Large intestine (tissue), 3 donors: ENCODE data around the gene TMTC1. TPM values are rescaled to one million over a fixed set of nuclear protein-coding genes. Genes with fewer than 3 reads are reported as not detected.

Experiments
- DNase-seq, 2 donors: peaks; one replicate each; pipeline versions ENCODE4 v3.0.0 to v3.0.0-alpha.2; 2013
- H3K27ac ChIP-seq: one replicate; pipeline ENCODE4 v1.5.1; 2013; ENCODE audit warnings: low read length
- H3K27me3 ChIP-seq: 2 replicates; pipeline ENCODE4 v1.6.1; 2013; ENCODE audit warnings: low read length; ENCODE audit not compliant: control insufficient read depth, insufficient read depth
- H3K36me3 ChIP-seq: 2 replicates; pipeline ENCODE4 v1.6.1; 2013; ENCODE audit warnings: low read length; ENCODE audit not compliant: control insufficient read depth, insufficient read depth
- H3K4me1 ChIP-seq: one replicate; pipeline ENCODE4 v1.6.1; 2013; ENCODE audit warnings: low read length; ENCODE audit not compliant: control insufficient read depth, insufficient read depth
- H3K4me3 ChIP-seq: one replicate; pipeline ENCODE4 v1.5.1; 2013; ENCODE audit warnings: low read length
- H3K9me3 ChIP-seq: one replicate; pipeline ENCODE4 v1.6.1; 2013; ENCODE audit warnings: mild to moderate bottlenecking, low read depth, low read length, moderate library complexity; ENCODE audit not compliant: control insufficient read depth
- WGBS: methylation state at CpG from one replicate; pipeline ENCODE4 v1.1.5; 2013; ENCODE audit warnings: low lambda C conversion rate; ENCODE audit not compliant: insufficient coverage; 5-methylcytosine and 5-hydroxymethylcytosine counted together
- polyA plus RNA-seq: library from polyadenylated mRNA; unstranded; fragments of 120-200 nt; gene quantifications from one replicate; pipeline ENCODE4 v1.2.1, GENCODE V29; 2013

TMTC1 gene
- polyA plus RNA-seq, 1 donor, result 4.0 TPM

- no peak overlapping the region for H3K27ac ChIP-seq
- H3K4me1 ChIP-seq, result no peaks in the 10 kb centered on the region
- no peak for DNase-seq
Observed at GRCh38 chr12:29695026-29695425, 88.7 kb downstream of the TMTC1 start.

DNA sequence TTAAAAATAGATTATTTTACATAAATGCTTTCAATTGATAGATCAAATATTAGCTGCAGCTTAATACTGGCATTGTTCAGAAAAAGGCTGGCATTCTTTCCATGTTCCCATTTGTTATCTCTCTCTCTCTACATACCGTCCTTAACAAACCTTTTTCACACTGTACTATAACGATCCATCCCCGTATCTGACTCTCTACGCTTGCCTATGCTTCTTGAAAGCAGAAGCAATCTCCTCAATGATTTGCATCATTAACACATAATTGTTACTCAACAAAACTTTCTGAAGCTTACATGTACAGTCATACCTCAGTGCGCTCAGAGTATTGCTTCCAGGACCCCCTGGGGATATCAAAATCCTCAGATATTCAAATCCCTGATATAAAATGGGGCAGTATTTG, 89.7 kb downstream of the TMTC1 start:
- no peaks in the 10 kb centered on the region for H3K9me3 ChIP-seq
- 73% methylated on average over 5 of the region's 5 CpGs for WGBS
- no peak overlapping the region for H3K4me3 ChIP-seq

More at GRCh38 chr12:29695026-29695425, 88.7 kb downstream of the TMTC1 start:
- Histone ChIP-seq H3K9me3 (no peaks in the 10 kb centered on the region), H3K27me3 (no peaks in the 10 kb centered on the region), H3K4me3 (no peak overlapping the region), H3K36me3 (no peaks in the 10 kb centered on the region)
- WGBS, result no CpG with 5 or more reads among the region's 2 CpGs

GRCh38 chr12:29692237-29692636, 91.5 kb downstream of the TMTC1 start:
- WGBS, result no CpG with 5 or more reads among the region's 3 CpGs
- DNase-seq, result no peak
- no peaks in the 10 kb centered on the region for H3K4me1 ChIP-seq
- H3K27ac ChIP-seq, result no peak overlapping the region
- no peaks in the 10 kb centered on the region for H3K36me3 ChIP-seq
- H3K27me3 ChIP-seq, result no peaks in the 10 kb centered on the region
- no peak overlapping the region for H3K4me3 ChIP-seq
- no peaks in the 10 kb centered on the region for H3K9me3 ChIP-seq

More for the DNA sequence above, 89.7 kb downstream of the TMTC1 start:
- H3K27ac ChIP-seq, result no peak overlapping the region
- H3K36me3 ChIP-seq, result no peaks in the 10 kb centered on the region
- DNase-seq, result no peak
- H3K27me3 ChIP-seq, result no peaks in the 10 kb centered on the region
- H3K4me1 ChIP-seq, result no peaks in the 10 kb centered on the region

GRCh38 chr12:29691161-29691854, 92.4 kb downstream of the TMTC1 start:
- no peaks in the 10 kb centered on the region for H3K27me3 ChIP-seq
- H3K4me3 ChIP-seq, result no peak overlapping the region
- H3K27ac ChIP-seq, result no peak overlapping the region
- H3K4me1 ChIP-seq, result no peaks in the 10 kb centered on the region
- 75% methylated on average over 1 of the region's 7 CpGs for WGBS
- no peaks in the 10 kb centered on the region for H3K9me3 ChIP-seq
- DNase-seq, result no peak
- H3K36me3 ChIP-seq, result no peaks in the 10 kb centered on the region

DNA sequence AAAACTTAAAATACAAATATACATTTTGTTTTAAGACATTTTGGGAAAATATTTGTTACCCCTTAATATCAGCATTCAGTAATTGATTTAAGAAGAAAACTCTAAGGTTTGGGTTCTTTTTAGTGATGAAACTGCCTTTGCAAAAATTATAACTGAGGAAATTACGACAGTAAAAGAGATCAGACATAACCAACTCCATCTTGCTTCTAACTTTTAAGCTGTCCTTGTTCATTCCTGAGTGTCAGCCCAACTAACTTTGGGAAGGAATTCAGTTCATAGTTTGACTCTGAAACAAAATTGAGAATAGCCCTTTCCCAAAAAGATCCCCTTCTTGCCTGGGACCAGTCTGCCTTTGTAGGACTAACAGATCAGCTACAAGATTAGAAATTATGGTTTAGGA, 93.0 kb downstream of the TMTC1 start:
- Histone ChIP-seq H3K4me1 (no peaks in the 10 kb centered on the region), H3K4me3 (no peak overlapping the region), H3K27me3 (no peaks in the 10 kb centered on the region), H3K27ac (no peak overlapping the region), H3K9me3 (no peaks in the 10 kb centered on the region), H3K36me3 (no peaks in the 10 kb centered on the region)
- no peak for DNase-seq
- no CpG with 5 or more reads among the region's 1 CpG for WGBS

- no peak overlapping the region for H3K27ac ChIP-seq
- DNase-seq, result no peak
- H3K36me3 ChIP-seq, result no peaks in the 10 kb centered on the region
- H3K9me3 ChIP-seq, result no peaks in the 10 kb centered on the region
- no peak overlapping the region for H3K4me3 ChIP-seq
- H3K4me1 ChIP-seq, result no peaks in the 10 kb centered on the region
- no peaks in the 10 kb centered on the region for H3K27me3 ChIP-seq
- WGBS, result no CpG with 5 or more reads among the region's 1 CpG
Observed at GRCh38 chr12:29688914-29689313, 94.8 kb downstream of the TMTC1 start.

DNA sequence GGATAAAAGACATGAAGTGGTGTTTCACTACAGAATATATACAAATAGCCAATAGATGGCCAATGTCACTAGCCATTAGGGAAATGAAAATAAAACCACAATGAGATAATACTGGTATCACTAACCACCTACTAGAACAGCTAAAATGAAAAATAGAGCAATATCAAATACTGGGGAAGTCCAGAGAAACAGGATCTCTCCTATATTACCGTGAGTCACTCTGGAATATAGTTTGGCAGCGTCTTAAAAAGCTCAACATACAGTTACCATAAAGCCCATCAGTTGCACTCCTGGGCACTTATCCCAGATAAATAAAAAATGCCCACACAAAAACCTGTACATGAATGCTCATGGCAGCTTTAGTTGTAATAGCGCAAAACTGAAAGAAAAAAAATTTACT, 101.7 kb downstream of the TMTC1 start:
- no peaks in the 10 kb centered on the region for H3K4me1 ChIP-seq
- H3K4me3 ChIP-seq, result no peak overlapping the region
- DNase-seq, result no peak
- 100% methylated on average over 1 of the region's 3 CpGs for WGBS
- H3K27ac ChIP-seq, result no peak overlapping the region
- no peaks in the 10 kb centered on the region for H3K9me3 ChIP-seq
- H3K27me3 ChIP-seq, result no peaks in the 10 kb centered on the region
- H3K36me3 ChIP-seq, result no peaks in the 10 kb centered on the region

DNA sequence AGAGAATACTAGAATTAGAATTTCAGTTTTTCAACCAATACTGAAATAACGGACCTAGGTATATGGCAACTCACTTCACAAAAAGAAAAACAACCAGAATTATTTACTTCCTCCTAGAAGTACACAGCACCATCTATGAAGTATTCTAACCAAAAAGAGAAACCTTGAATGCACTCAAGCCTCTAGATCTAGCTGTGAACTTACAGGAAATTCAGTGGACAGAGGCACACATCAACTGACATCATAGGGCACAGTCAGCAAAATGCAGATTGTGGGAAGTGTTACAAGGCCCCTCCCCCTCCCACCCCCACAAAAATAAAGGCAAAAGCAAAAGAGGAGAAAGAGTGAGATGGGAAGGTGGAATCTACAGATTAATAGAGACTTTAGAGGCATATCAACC, 102.4 kb downstream of the TMTC1 start:
- H3K27ac ChIP-seq, result no peak overlapping the region
- H3K4me3 ChIP-seq, result no peak overlapping the region
- H3K9me3 ChIP-seq, result no peaks in the 10 kb centered on the region
- no CpG with 5 or more reads among the region's 1 CpG for WGBS
- no peaks in the 10 kb centered on the region for H3K4me1 ChIP-seq
- no peaks in the 10 kb centered on the region for H3K27me3 ChIP-seq
- no peak for DNase-seq
- H3K36me3 ChIP-seq, result no peaks in the 10 kb centered on the region

DNA sequence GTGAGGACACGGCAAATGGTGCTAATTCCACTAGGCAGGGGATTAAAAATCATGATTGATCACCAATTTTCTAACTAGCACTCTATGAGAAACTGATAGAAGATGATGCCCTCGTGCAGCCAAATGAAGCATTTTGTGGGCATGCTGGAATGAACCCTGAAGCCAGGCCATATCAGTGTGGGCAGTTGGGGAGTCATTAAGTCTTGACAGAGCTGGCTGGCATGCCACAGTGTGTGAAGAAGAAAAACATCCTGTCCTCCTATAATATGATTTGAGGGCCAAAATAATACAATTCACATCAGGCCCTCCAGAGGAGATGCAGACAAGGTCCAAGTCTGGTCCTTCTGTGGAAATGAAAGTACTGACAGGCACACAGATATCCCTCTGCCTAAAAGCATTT, 107.1 kb downstream of the TMTC1 start:
- Histone ChIP-seq H3K4me3 (no peak overlapping the region), H3K27ac (no peak overlapping the region), H3K36me3 (no peaks in the 10 kb centered on the region), H3K4me1 (no peaks in the 10 kb centered on the region), H3K9me3 (no peaks in the 10 kb centered on the region), H3K27me3 (no peaks in the 10 kb centered on the region)
- no peak for DNase-seq
- no CpG with 5 or more reads among the region's 2 CpGs for WGBS

GRCh38 chr12:29674463-29674862, 109.3 kb downstream of the TMTC1 start:
- 90% methylated on average over 2 of the region's 5 CpGs for WGBS
- H3K9me3 ChIP-seq, result no peaks in the 10 kb centered on the region
- no peaks in the 10 kb centered on the region for H3K4me1 ChIP-seq
- no peak overlapping the region for H3K27ac ChIP-seq
- no peaks in the 10 kb centered on the region for H3K27me3 ChIP-seq
- no peaks in the 10 kb centered on the region for H3K36me3 ChIP-seq
- DNase-seq, result no peak
- no peak overlapping the region for H3K4me3 ChIP-seq

DNA sequence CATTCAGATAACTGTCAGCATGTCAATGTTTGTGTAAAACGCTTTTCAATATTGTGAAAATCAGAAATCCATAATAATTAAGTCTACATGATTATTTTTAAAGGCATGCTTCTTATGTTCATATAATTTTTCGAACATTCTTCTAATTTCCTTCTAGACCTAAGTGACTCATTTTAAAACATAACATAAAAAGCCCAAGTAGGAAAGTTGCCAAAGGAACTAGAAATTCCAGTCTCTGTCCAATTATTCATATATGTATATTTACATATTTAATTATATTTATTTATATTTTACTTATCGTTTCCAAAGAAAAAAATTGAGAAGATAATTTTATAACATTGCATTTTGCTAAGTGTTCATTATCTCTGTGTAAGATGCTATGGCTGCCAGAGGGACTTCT, 110.4 kb downstream of the TMTC1 start:
- H3K27ac ChIP-seq, result no peak overlapping the region
- no peaks in the 10 kb centered on the region for H3K9me3 ChIP-seq
- H3K4me1 ChIP-seq, result no peaks in the 10 kb centered on the region
- H3K36me3 ChIP-seq, result no peaks in the 10 kb centered on the region
- no peaks in the 10 kb centered on the region for H3K27me3 ChIP-seq
- no peak overlapping the region for H3K4me3 ChIP-seq
- 100% methylated on average over 2 of the region's 3 CpGs for WGBS
- no peak for DNase-seq
